ENCODE data around the gene LYRM1.

DNA sequence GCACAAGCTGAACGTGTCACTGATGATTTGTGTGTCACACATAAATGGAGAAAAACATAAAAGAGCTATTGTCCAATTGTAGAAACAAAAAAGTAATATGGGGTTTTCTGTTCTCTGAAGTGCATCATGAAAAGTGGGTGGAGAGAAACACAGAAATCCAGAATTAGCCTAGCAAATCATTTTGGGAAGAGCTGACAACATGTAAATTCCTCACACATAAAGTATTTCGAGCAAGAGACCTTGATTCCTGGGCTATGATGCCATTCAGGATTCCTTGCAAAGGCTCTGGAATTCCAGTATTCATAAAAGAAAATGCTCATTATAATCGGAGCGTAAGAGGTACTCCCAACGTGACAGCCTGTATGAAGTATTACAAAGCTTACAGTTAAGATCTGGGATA is 1.5 kb upstream of the LYRM1 start:
- TF ChIP-seq CTCF (optimal IDR thresholded peaks at IDR 0.05 in 1 of 3, IDR thresholded peaks at IDR 0.05 in 1 of 3, conservative IDR thresholded peaks at IDR 0.05 in 1 of 3; ENCODE audit: extremely low read depth in 1 of 3, insufficient read depth in 2 of 3, low read length in 3 of 3): no peak
- TF ChIP-seq EZH2 (IDR thresholded peaks at IDR 0.05; ENCODE audit: low read length): no peak
